Right renal pelvis (tissue), 4 donors: ENCODE data around the gene AQP7. TPM values are rescaled to one million over a fixed set of nuclear protein-coding genes. Genes with fewer than 3 reads are reported as not detected.
"Not testable (repeated sequence)": the region's sequence is repeated elsewhere in the genome, so short reads cannot be mapped to it uniquely, and the experiment has no call there.

Experiments
- DNase-seq, 4 donors: peaks; one replicate each; pipeline ENCODE4 v3.0.0-alpha.2; 2013; ENCODE audit warnings: low read depth in 4 of 4, low spot score in 3 of 4, missing footprints in 1 of 4
- polyA plus RNA-seq, 4 donors: library from polyadenylated mRNA; unstranded; fragments of 120-200 nt; gene quantifications; one replicate each; pipeline ENCODE4 v1.2.1, GENCODE V29; 2013; ENCODE audit not compliant: insufficient read length in 4 of 4

AQP7 gene
- 10 to 100 TPM; 17.9 to 22.4 (median 19.4) TPM for polyA plus RNA-seq

DNA sequence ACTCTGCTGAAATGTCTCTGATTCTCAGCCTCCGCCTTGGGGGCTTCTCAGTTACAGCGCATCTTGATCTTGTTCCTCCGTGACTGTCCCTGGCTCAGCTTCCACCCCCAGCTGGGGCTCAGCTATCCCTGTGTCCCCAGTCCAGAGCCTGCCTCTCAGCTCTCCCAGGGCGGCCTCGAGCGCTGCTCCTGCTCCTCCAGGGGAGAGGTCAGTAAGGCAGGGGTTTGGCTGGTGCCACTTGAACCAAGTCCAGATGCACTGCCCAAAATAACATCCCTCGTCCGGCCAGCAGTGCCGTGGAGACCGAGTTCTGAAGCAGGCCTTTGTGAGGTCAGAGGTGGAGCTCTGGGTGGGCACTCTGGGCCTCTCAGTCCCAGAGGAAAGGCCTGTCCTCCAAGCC is at the start of gene AQP7:
AQP7 (minus strand) TSS at position 198 of the 400 bp plus-strand sequence. CDS start 1,306 bp downstream, outside the sequence.
- not testable (repeated sequence) for DNase-seq

DNA sequence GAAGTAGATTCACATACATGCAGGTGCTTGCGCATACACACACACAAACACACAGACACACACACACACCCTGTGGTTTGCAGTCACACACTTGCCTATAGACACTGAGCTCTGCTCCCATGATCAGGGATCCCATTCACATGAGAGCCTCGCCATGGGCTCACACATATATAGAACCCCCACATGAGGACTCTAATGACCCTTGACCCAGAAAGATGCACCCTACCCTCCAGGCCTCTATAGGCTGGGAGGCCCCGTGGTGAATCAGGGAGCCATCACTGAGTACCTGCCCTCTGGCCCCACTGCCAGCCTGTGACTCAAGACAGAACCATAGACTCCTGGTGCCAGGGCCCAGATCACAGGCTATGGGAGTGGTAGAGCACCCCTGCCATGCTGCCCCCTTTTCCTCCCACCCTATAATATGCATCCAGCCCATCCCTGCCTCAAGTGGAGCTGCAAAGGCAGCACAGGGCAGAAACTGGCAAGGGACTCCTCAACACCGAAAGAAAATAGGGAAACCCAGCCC is 48.3 kb upstream of the AQP7 start:
- no peak for DNase-seq

GRCh38 chr9:33449715-33450114 is 47.3 kb upstream of the AQP7 start:
- DNase-seq, result no peak

DNA sequence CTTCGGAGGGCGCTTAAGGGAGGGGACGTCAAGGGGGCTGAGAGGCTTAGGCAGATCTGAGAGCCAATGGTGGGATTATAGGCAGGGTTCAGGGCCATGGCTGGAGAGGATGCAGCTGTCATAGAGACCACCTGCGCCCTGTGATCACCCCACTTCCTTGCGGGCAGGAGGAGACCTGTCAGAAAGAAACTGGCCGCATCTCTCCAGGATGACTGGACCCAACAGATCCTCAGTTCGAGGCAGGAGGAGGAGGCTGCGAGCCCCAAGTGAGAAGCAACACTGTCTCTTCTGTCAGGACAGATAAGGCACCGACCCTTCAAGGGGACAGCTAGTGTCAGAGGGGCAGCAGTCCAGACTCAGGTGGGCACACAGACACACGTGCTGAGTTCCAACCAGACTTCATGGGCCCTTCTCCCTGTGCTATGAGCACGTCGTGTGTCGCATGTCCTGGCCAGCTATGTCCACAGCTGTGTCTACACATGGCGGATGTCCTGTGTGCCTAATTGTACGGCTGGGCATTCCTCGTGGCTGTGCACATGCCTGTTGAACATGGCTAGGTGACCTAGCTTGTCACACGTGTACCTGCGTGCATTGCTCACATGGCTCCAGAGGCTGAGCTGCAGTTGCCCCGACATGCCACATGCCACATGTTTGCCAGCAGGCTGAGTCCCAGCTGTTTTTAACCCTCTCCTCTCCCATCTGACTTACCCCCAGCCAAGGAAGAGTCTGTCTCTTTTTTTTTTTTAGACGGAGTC is 45.6 kb upstream of the AQP7 start:
- no peak for DNase-seq

- peak in 2 of 4 donors; percentile 36 to 48 for DNase-seq
Measured at GRCh38 chr9:33446946-33447798, 44.8 kb upstream of the AQP7 start, which contains the start of gene AQP3. Gene AQP3, minus strand, starts transcription at chr9:33447593. Its CDS starts 63 bp downstream, at chr9:33447530.

DNA sequence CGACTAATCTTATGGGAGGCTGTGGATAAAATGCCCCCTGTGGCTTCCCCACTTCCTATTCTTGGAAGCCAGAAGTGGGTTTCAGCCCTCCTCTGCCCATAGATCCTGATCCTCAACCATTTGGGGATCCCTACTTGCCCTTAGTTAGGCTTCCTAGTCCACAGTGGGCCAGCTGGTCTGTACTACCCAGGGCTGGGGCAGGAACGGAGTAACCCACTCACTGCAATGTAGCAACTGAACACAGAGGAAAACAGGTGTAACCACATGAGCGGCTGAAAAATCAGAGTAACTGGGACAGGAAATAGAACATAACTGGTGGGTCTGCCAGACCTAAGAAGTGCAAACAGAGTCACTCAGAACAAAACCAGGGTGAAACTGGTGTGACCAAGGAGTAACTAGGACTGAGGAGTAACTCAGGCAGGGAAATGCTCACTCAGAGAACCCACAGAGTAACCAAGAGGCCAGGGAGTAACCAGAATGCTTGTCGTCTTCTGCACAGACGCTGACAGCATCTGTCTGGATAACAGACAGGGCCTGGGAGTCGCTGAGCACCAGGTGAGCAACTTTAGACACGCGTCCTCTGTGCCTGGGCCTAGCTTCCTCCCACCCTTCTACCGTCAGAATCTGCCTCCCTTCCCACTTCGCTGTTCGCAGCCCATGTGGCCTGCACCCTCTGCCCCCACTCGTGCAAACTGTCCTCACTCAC is 44.0 kb upstream of the AQP7 start:
- no peak for DNase-seq

DNA sequence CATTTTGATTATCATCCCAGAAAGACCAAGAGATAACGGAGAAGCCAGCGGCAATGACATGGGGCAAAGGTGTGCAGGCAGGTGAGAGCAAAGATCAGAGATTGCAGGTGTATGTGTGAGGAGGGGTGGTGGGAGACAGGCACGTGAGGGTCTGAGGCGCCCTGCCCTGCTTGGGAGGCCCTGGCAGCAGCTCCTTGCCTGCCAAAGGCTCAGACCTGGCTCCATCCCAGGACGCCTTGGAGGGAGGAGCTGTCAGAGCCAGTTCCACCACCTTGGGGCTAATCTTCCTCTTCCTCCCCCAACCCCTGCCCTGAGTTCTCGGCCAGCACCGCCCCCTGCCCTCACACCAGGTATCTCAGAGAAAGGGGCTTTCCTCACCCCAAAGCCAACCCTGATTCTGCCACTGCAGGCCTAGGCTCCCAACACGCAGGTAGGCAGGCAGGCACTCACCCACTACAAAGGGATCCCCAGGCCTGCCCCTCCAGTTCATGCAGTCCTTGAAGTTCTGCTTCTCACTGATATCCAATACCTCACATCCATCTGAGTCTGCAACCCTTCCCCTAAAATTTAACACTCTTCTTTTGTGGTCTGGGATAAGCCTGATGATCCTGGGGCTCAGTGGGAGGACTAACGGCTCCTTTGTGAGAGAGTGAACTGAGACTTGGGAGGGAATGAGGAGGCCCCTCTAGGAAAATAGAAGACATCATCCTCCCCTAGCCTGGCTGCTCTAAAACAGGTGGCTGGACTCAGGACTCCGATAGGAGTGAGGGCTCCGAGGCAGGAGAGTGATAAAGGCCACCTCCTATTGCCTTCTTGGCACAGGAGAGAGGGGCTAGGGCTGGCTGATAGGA is 43.2 kb upstream of the AQP7 start:
- DNase-seq, result no peak

- DNase-seq, result no peak
Measured at GRCh38 chr9:33443464-33444154, 41.2 kb upstream of the AQP7 start.

GRCh38 chr9:33443047-33443446 is 40.7 kb upstream of the AQP7 start:
- DNase-seq, result no peak

GRCh38 chr9:33442125-33442524 is 39.8 kb upstream of the AQP7 start:
- no peak for DNase-seq

- no peak for DNase-seq
Measured at GRCh38 chr9:33440609-33441008, 38.2 kb upstream of the AQP7 start.

DNA sequence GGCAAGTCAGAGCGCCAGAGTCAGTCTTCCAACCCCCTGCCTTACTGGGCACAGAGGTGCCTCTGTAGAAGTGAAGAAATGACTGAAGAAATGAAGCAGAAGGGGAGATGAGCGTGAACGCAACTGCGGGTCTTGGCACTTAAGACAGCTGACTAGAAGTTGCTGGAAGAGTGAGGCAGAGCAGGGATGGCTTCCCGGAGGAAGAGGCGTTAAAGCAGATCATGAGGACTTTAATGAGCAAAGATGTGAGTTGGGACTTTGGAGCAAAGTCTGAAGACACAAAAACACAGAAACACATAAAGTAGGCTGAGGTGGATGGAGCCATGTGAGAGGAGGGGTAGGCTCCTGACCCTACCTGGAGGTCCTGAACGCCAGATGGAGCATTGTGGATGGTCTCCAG is 37.8 kb upstream of the AQP7 start:
- DNase-seq, result no peak

DNA sequence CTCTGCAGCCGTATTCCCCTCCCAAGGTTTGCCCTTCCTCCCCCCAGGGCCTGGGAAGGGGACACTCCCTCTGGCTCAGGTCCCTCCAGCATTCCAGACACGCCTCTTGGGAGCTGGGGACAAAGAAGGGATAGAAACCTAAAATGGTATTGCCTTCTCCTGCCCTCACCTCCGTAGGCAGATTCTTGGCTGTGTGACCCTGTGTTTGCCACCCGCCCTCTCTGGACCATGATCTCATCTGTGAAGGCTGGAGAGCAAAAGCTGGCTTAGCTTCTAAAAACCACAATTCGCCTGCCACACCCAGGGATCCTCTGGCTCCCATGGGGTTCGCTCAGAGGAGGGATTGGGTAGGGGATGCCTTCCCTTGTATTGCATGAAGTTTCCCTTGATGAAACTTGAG is 37.4 kb upstream of the AQP7 start:
- DNase-seq, result no peak

- DNase-seq, result no peak
Measured at GRCh38 chr9:33438926-33439680, 36.7 kb upstream of the AQP7 start.

DNA sequence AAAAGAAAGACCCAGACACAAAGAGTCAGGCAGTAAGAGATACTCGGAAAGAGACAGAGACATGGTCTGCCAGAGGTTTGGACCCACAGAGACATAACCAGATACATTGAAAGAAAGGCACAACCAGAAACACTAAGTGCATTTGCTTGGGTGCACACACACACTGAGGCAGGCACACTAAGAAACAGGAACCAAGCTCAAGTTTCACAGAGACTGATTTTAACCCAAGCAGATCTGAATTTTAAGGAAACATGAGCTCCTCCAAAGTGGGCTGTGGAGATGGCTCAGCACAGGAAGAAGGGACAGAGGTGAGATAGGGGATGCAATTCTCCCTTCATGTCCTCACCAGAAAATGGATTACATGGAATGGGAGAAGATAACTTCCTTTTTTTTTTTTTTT is 35.5 kb upstream of the AQP7 start:
- DNase-seq, result no peak

DNA sequence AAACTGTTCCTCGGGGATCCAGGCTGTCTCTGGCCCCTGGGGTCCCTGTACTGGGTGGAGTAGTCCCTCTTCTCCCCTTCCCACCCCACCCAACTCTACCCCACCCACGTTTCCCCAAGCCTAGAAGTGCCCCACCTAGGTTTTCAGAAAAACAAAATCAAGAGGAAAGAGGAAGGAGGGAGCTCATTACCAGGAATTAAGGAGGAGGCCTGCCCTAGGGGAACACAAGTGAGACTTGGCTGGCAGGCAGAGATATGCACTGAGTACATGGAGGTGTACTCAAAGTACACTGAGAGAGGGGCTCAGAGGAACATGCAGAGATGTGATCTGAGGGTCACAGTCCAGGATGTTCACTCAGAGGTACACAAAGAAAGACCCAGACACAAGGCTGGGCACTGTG is 34.8 kb upstream of the AQP7 start:
- DNase-seq, result no peak

DNA sequence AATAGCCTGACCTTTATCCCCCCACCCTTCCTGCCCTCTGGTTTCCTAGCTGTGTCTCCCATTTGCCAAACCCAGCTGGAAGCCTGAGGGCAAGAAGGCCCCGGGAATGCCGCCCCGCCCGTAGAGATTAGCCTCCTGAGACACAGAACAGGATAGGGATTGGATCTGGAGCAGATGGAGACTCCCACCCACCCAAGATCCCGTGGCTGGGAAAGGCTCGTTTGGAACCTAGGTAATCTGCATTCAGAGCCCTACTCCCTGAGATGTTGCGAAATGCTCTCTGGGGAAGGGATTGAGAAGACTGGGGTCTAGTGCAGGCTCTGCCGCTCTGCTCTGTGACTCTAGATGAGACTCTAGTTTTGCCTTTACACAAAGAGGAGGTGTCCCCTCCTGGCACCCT is 34.1 kb upstream of the AQP7 start:
- DNase-seq, result no peak

GRCh38 chr9:33435821-33436277 is 33.5 kb upstream of the AQP7 start:
- no peak for DNase-seq
